T-helper 1 cell (primary cell): Measurements from ENCODE around the gene UVSSA.
A peak's percentile ranks its signal among the peaks of the same experiment; 100 is the strongest.
"Not testable (repeated sequence)": the region's sequence is repeated elsewhere in the genome, so short reads cannot be mapped to it uniquely, and the experiment has no call there.

Experiments
- DNase-seq, 5 donors: peaks; one replicate each; pipeline ENCODE4 v3.0.0-alpha.2; 2012 to 2020

The UVSSA gene

DNA sequence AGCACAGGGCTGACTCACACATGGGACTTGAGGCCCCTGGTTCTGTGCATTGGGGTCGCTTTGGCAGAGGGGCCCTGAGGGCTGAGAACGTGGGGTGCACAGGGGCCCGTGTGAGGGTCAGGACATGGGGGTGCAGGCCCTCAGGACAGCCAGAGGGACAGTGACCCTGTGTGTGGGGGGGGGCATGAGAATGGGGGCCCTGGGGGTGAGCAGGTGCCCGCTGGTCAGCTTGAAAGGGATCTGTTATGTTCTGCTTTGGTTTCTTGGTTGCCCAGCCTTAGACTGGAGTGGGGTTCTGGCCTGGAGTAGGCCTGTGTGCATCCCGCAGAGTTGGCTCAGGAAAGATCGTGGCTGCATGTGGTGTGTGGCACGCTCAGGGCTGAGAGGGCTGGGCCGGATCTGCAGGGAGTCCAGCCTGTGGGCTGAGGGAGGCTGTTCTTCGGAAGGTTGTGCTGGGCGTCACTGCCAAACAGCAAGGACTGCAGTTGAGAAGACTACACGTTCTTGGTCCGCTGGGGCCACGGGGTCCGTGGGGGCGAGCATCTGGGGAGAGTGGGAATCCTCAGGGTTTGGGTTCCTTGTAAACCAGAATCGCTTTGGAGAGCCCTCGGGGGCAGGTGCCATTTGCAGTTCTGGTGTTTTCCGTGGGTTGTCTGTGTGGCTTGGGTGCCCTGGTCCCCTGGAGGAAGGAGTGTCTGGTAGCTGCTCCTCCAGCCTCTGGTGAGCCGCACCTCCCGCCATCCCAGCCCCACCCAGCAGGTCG, 15.2 kb upstream of the UVSSA start:
- no peak for DNase-seq

DNA sequence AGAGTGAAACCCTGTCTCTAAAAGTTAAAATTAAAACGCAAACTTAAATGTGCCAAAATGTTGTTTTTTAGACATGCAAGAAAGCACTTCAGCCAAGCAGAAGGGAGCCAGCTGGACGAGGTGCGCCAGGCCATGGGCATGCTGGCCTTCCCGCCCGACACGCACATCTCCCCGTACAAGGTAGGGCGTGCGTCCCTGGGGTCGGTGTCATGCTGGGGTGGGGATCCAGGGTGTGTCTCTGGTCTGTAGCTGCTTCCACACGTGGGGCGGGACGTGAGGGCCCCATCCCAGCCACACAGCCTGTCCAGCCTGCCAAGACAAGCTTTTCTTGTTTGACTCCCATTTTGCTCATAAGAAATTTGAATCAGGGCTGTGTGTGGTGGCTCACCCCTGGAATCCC, 14.3 kb upstream of the UVSSA start:
- no peak for DNase-seq

DNA sequence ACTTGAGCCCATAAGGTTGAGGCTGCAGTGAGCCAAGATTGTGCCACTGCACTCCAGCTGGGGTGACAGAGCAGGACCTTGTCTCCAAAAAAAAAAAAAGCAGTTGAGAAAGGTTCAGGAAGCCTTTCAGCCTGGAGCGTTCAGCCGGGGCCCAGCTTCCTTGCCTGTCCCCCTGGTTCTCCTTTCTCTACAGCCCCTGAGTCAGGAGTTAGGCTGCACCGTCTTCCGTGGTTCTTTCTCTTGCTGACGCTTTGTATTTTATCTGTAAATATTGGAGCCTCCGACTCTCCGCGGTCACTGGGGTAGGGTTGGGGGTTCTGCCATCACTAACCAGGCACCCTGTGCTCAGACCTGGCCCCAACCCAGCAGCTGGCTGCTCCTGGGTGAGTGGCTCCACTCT, 13.8 kb upstream of the UVSSA start:
- DNase-seq: no peak

DNA sequence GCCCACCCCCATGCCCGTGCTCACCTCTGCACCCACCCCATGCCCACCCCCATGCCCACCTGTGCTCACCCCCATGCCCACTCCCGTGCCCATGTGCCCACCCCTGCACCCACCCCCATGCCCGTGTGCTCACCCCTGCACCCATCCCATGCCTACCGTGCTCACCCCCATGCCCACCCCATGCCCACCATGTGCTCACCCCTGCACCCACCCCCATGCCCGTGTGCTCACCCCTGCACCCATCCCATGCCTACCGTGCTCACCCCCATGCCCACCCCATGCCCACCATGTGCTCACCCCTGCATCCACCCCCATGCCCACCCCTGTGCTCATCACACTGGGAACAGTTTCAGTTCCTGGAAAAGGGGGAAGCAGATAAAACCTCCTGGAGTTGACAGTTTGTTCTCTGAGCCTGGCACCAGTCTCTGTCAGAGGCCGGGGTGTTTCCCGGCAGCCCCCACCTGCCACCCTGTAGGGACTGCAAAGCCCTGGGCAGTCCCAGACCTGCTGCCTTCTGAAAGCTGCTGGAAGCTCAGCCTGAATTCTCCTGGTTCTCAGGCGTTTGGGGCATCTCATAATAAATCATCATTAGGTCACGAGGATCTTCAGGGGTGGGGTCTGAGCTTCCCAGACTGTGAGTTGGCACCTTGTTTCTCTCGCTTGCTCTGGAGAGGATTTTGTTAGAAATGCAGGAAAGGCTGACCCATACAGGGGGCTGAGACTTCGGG, 13.0 kb upstream of the UVSSA start:
- not testable (repeated sequence) for DNase-seq

DNA sequence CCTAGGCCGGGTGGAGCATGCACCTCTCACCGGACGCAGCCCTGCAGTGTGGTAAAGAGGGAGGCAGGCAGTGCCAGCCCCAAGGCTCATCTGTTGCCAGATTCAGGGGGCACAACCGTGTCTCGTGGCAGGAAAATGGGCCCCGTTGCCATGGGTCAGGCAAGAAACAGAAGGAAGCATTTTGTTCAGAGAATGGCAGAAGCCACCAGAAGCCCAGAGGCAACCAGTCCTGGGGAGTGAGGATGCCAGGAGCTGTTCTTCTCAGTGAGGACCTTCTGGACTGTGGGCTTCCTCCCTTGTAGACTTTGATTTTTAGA, 12.5 kb upstream of the UVSSA start:
- no peak for DNase-seq

DNA sequence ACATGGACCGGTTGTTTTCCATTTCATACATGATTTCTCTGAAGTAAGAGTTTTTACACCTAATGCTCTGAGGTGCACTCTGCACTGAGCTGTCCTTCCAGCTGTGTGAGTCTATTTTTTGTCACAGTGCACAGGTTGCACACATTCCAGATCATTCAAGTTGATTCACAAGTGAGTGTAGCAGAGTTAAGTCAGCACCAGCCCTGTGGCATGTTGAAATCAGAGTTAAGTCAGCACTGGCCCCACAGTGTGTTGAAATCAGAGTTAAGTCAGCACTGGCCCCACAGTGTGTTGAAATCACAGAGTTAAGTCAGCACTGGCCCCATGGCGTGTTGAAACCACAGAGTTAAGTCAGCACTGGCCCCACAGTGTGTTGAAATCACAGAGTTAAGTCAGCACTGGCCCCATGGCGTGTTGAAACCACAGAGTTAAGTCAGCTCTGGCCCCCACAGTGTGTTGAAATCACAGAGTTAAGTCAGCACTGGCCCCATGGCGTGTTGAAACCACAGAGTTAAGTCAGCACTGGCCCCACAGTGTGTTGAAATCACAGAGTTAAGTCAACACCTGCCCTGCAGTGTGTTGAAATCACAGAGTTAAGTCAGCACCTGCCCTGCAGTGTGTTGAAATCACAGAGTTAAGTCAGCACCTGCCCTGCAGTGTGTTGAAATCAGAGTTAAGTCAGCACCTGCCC, 11.7 kb upstream of the UVSSA start:
- not testable (repeated sequence) for DNase-seq

DNA sequence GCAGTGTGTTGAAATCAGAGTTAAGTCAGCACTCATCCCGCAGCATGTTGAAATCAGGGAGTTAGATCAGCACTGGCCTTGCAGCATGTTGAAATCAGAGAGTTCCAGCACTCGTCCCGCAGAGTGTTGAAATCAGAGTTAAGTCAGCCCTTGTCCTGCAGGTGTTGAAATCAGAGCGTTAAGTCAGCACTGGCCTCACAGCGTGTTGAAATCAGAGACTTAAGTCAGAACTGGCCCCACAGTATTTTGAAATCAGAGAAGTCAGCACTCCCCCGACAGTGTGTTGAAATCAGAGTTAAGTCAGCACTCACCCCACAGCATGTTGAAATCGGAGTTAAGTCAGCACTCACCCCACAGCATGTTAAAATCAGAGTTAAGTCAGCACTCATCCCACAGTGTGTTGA, 10.9 kb upstream of the UVSSA start:
- no peak for DNase-seq

DNA sequence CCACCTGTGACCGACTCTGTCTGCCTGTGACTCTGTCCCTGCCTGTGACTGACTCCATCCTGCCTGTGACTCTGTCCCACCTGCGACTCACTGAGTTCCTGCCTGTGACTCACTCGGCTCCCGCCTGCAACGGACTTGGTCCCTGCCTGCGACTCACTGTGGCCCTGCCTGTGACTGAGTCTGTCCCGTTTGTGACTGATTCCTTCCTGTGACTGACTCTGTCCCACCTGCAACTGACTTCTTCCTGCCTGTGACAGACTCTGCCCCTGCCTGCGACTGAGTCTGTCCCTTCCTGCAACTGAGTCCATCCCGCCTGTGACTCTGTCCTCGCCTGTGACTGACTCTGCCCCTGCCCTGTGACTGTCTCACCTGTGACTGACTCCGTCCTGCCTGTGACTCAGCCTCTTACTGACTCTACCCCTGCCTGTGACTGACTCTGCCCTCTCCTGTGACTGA, 9.6 kb upstream of the UVSSA start:
- DNase-seq: peak in 1 of 5 donors; percentile 33

DNA sequence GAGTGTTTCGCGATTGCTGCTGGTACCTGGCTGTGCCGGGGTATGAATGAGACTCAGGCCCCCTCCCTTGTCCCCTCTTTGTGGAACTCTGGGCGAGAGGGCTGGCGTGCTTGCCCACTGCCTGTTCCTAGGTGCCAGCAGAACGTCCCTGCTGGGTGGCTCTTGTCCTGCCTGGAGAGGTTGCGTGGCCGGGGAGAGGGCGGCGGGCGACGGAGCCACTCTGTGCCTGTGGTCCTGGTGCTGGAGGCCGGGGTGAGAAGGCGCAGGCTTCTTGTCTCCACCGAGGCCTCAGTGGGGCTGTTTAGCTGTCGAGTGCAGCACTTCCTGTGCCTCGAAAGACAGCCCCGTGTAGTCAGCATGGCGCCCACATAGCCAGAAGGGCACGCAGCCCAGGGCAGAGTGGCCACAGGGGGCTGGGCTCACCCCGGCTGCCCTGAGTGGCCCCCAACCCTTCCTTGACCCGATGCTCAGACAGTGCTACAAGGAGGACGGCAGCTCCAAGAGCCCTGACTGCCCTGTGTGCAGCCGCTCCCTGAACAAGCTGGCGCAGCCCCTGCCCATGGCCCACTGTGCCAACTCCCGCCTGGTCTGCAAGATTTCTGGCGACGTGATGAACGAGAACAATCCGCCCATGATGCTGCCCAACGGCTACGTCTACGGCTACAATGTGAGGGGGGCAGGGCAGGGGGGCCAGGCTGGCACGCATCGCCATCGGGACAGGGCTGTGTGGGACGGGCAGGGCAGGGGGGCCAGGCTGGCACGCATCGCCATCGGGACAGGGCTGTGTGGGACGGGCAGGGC, 8.9 kb upstream of the UVSSA start:
- DNase-seq: no peak

DNA sequence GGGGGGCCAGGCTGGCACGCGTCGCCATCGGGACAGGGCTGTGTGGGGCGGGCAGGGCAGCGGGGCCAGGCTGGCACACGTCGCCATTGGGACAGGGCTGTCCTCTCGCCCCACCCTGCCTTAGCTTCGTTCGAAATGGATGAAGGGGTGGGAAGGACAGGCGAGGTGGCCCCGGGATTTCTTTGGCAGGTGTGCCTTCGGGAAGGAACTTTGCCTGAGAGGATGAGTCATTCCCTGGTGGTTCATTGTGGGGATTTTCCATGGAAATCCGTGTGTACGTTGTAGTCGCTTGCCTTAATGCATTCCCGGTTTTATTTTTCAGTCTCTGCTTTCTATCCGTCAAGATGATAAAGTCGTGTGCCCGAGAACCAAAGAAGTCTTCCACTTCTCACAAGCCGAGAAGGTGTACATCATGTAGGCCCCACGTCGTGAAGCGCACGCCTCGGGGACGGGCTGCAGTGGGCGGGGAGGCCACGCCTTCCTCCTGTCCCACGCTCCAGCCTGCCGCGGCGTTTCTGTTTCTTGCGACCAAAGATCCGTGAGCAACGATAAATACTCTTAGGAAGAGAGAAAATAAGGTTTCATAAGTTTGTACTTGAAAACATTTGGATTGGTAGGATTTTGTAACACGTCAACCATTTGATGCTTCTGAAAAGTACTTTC, 8.1 kb upstream of the UVSSA start:
- no peak for DNase-seq

DNA sequence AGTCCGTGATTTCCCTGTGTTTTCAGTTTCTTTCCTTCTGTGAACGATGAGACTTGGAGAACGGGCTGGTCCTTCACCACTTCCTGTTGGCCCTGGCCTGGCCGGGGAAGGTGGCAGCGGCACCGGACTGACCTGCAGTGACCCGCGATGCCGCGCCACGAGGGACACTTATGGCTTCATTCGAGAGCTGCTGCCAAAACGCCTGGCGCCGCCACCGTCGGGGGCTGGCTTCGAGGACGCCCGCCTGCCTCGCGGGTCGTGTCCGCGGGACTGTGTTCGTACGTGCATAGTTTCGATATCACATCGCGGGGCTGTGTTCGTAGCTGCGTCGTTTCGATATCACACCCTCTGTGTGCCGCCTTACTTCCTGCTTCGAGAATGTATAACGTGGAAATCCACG, 7.5 kb upstream of the UVSSA start:
- no peak for DNase-seq

DNA sequence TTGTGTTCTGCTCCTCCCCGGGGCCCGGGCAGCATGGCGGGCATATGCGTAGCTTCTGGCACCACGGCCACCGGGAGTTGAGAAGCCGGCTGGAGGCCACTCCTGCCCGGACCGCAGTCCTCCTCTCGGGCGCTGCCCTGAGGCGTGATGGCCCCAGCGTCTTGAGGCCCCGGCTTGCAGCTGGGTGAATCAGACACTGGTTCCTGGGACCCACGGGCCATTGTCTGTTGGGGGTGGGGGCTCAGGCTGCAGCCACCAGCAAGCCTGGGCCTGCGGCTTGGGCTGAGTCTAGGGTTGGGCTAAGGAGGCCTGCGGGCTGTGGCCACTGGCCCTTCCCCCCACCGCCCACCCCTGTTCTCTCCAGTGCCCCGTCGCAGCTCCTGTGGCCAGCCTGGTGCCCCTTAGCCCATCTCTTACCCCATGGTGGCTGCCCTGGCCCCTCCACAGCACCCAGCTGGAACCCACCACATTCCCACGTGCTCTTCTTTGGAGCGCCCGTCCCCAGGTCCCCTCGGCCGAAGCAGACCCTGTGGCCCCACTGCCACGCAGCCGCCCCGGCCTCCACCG, 6.7 kb upstream of the UVSSA start:
- DNase-seq: no peak

DNA sequence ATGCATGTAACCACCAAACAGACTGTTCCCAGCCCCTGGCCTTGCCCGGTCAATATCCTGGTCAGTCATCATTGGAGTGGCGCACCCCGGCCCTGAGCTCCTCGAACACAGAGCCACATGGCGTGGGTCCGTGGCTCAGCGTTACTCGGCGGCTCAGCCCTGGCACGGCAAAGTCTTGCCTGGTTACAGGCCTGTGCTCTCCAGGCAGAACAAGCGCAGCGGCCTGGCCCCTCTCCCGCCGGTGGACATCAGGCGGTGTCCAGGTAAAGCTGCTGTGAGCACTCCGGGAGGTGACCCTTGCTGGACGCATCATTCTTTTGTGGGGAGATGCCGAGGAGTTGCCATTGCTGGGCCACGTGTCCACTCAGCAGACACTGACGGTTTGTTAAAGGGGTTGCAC, 6.1 kb upstream of the UVSSA start:
- no peak for DNase-seq

DNA sequence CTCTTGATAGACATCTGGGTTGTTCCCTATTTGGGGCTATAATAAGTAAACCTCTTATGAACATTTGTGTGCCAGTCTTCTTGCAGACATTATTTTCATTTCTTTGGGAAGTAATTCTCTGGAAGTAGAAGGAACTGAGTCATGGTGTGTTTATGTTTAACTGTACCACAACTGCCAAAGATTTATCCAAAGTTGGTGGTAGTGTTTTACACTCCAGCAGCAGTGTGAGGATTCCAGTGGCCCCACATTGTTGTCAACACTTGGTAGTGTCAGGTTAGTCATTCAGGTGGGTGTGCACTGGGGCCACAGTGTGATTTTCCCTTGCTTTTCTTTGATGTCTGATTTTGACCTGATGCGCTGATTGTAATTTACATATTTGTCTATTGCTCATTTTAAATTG, 5.0 kb upstream of the UVSSA start:
- no peak for DNase-seq

DNA sequence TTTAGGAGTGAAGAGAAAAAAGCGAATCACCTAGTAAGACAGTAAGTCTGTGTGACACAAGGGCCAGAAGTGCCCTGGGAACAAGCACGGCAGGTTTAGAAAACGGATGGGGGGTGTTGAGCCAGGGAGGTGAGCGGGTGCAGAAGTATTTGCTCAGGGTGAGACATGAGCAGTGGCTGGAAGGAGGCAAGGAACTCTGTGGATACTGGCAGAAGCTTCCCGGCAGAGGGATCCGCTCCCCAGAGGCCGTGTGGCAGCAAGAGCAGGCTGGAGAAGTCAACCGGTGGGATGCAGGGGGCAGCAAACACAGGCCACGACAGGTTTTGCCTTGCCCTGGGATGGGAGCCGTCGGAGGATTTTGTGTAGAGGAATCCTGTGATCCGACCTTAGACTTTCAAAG, 2.3 kb upstream of the UVSSA start:
- no peak for DNase-seq

DNA sequence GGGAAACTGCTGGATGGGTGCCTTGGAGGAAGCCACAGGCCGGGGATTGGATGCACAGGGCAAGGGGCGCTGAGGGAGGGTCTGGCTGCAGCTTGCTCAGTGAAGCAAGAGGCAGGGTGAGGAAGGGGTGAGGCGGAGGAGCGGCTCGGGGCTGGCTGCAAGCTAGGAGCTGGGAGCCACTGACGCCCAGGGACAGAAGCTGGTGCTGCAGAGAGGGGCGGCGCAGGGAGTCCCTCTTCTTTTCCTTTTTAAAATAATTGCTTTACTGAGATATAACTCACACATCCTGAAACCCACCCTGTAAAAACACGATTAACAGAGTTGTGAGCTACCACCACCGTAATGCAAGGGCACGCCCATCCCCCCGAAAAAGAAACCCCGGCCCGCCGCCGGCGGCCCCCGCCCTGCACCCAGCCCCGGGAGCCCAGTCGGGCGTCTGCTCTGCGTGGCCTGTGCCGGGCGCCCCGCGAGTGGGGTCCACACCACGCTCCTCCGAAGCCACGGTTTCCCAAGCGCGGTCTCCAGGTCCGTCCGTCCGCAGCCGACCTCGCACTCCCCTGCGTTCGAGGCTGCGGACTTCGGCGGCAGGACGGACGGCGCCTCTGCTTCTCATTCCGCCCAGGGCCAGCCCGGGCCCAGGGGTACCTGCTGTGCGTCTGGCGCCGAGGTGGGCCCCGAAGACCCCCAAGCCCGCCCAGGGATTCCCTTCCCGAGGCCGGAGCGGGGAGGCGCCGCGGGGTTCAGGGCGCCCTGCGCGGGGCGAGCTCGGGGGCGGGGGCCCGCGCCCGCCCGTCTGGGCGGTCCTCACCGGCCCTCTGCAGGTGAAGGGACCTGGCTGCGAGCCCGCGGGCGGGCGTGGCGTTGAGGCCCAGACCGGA, 866 bp upstream of the UVSSA start:
- DNase-seq: peak in 3 of 5 donors; percentile 30 to 43 (median 39)

DNA sequence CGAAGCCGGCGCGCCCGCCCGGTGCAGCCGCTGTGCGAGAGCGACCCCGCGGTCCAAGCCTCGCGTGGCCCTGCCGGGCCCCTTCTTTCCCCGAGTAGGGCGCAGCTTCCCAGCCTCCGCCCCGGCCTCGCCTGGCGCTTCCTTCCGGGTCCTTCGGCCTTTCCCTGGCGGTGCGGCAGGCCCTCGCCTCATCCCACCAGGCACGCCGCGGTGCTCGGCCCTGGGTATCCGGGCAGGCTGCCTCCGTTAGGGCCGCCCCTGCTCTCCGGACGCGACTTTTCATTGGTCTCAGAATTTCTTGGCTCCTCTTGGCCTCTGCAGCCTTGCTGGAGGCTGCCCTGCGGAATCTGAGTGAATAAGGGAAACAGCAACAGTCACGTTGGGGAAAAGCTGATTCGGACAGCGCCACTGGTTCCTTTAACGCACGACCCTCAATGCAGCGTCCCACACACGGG, 429 bp downstream of the UVSSA start:
- DNase-seq: peak in 3 of 5 donors; percentile 20 to 58 (median 22)

DNA sequence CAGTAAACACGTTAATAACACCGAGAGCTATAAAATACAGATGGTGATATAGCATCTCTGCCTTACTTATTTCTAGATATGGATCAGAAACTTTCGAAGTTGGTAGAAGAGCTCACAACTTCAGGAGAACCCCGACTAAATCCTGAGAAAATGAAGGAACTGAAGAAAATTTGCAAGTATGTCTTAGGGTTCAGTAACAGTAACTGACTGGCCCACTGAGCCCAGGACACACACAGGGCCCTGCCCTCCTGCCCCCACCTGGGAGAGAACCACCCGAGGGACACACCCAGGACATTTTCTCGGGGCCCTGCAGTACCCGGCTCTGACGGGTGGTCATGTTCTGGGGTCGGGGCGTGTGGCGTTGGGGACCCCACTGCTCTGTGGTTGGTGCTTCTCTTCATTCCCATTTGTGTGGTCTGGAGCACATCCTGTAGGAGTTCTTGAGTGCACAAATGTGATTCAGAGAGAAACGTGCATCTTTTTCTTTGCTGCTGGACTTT, 1.1 kb downstream of the UVSSA start:
- DNase-seq: no peak

DNA sequence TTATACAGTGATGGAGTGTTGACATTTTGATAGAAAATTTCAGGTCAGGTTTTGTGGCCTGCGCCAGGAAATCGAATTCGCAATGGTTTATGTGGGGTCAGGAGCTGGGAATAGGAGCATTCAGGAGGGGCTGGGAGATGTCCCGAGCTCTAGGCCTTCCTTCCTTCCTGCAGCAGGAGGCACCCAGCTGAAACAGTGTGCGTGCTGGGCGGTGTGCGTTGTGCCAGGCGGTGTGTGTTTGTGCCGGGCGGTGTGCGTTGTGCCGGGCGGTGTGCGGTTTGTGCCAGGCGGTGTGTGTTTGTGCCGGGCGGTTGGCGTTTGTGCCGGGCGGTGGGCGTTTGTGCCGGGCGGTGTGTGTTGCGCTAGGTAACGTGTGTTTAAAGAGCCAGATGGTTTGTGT, 1.7 kb downstream of the UVSSA start:
- no peak for DNase-seq

DNA sequence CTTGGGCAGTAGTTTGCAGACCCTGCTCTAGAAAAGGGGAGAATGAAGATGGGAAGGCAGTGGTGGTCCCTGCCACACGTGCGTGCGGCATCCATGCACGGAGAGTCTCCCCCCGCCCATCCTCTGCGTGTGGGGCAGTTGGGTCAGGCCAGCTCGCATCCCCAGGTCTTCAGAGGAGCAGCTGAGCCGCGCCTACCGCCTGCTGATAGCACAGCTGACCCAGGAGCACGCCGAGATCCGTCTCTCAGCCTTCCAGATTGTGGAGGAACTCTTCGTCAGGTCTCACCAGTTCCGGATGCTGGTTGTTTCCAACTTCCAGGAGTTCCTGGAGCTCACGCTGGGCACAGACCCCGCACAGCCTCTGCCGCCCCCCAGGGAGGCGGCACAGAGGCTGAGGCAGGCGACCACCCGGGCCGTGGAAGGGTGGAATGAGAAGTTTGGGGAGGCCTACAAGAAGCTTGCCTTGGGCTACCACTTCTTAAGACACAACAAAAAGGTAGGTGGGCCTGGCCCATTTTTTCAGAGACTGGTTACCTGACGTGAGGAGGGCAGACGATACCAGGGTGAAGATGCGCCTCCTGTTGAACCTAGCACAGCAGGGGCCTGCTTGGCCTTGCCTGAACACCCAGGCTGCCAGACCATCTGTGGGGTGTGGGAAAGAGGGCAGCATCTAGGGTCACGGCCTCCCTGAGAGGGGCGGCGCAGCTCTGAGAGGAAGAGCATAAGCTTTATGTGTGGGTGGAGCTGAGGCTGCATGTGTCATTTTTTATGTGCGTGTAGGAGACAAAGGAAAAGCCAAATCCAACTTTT, 2.6 kb downstream of the UVSSA start:
- no peak for DNase-seq
